Esophagus muscularis mucosa (tissue), 4 donors: Measurements from ENCODE around the gene CDC34.

Experiments
- CTCF ChIP-seq, 3 experiments: fragments of 200-600 bp in 2 of 3; fragments of 450-650 bp in 1 of 3; sonication (generic) in 2 of 3; IDR thresholded peaks; one replicate each; pipeline ENCODE4 v1.5.1; 2017 to 2019; ENCODE audit warnings: antibody characterized with exemption in 3 of 3, mild to moderate bottlenecking in 2 of 3, moderate library complexity in 1 of 3
- EP300 ChIP-seq: sonication (generic); formaldehyde crosslinking; IDR thresholded peaks from one replicate; pipeline ENCODE4 v1.6.1; 2017; ENCODE audit warnings: antibody characterized with exemption
- POLR2A ChIP-seq: fragments of 450-650 bp; IDR thresholded peaks from one replicate; pipeline ENCODE4 v1.6.1; 2017; ENCODE audit warnings: antibody characterized with exemption, moderate library complexity, mild to moderate bottlenecking, low read depth
- POLR2AphosphoS5 ChIP-seq, 2 donors: sonication (generic); formaldehyde crosslinking; IDR thresholded peaks; one replicate each; pipeline ENCODE4 v1.6.1; 2017; ENCODE audit warnings: antibody characterized with exemption in 2 of 2

GRCh38 chr19:579842-580155 is 48.2 kb downstream of the CDC34 start:
- TF ChIP-seq CTCF (IDR thresholded peaks at IDR 0.05) = no peak
- no peak for TF ChIP-seq POLR2A
- no peak for TF ChIP-seq EP300
- TF ChIP-seq POLR2AphosphoS5 (IDR thresholded peaks at IDR 0.05) = no peak
